HL-60 (cell line): ENCODE data around the gene ASAP3.

Source experiments
- GABPA ChIP-seq: IDR thresholded peaks from 2 replicates; pipeline ENCODE4 v1.6.1; 2012; ENCODE audit warnings: low read depth
- POLR2AphosphoS5 ChIP-seq: IDR thresholded peaks from 2 replicates; pipeline ENCODE4 v1.6.1; 2012; ENCODE audit warnings: low read depth
- SPI1 ChIP-seq: IDR thresholded peaks from 2 replicates; pipeline ENCODE4 v1.6.1; 2012; ENCODE audit warnings: low read depth, mild to moderate bottlenecking, borderline replicate concordance
- TF ChIP-seq, protein P1 (sequence below): IDR thresholded peaks from one replicate; pipeline ENCODE4 v1.5.1; 2011; ENCODE audit warnings: low read length, control low read depth, inconsistent platforms; ENCODE audit not compliant: insufficient read depth

DNA sequence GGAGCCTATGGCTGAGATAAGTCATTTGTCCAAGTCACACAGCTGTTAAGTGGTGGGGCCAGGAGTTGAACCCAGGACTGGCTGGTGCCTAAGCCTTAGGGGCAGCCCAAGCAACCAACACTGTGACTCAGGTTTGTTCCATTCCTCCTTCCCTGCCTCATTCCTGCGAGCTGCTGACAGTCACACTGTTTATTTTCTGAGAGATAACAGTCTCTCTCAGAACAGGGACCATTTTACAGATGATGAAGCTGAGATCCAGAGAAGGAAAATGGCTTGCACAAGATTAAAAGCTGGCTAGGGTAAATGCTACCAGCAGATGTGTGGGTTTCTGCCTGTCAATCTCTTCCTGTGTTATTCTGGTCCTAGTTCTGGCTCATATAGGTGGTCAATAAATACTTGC, 35.1 kb downstream of the ASAP3 start:
- TF ChIP-seq, protein P1, sequence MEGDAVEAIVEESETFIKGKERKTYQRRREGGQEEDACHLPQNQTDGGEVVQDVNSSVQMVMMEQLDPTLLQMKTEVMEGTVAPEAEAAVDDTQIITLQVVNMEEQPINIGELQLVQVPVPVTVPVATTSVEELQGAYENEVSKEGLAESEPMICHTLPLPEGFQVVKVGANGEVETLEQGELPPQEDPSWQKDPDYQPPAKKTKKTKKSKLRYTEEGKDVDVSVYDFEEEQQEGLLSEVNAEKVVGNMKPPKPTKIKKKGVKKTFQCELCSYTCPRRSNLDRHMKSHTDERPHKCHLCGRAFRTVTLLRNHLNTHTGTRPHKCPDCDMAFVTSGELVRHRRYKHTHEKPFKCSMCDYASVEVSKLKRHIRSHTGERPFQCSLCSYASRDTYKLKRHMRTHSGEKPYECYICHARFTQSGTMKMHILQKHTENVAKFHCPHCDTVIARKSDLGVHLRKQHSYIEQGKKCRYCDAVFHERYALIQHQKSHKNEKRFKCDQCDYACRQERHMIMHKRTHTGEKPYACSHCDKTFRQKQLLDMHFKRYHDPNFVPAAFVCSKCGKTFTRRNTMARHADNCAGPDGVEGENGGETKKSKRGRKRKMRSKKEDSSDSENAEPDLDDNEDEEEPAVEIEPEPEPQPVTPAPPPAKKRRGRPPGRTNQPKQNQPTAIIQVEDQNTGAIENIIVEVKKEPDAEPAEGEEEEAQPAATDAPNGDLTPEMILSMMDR, result no peak
- TF ChIP-seq POLR2AphosphoS5 (no peak), GABPA (no peak), SPI1 (no peak)
